Loucy (cell line): ENCODE results near the gene SHB.

Experiments
- H2AFZ ChIP-seq: fragments of 200-600 bp; sonication (generic); 2 replicates; pipeline ENCODE4 v1.6.0; 2016; ENCODE audit warnings: antibody characterized with exemption, mild to moderate bottlenecking, low read length, moderate library complexity
- H3F3A ChIP-seq: fragments of 200-600 bp; 2 replicates; pipeline ENCODE4 v1.6.0; 2016; ENCODE audit warnings: antibody characterized with exemption, low read depth, mild to moderate bottlenecking
- H3K27me3 ChIP-seq: fragments of 200-600 bp; sonication (generic); 2 replicates; pipeline ENCODE4 v1.6.1; 2014; ENCODE audit warnings: low read length, mild to moderate bottlenecking; ENCODE audit not compliant: insufficient read depth, poor library complexity, severe bottlenecking
- H3K36me3 ChIP-seq: fragments of 200-600 bp; sonication (generic); 2 replicates; pipeline ENCODE4 v1.6.1; 2016; ENCODE audit warnings: low read length; ENCODE audit not compliant: insufficient read depth
- H3K4me1 ChIP-seq: fragments of 200-600 bp; sonication (generic); 2 replicates; pipeline ENCODE4 v1.5.1; 2014; ENCODE audit warnings: low read length, mild to moderate bottlenecking; ENCODE audit not compliant: insufficient read depth, poor library complexity, severe bottlenecking
- H3K4me2 ChIP-seq: fragments of 200-600 bp; sonication (generic); 2 replicates; pipeline ENCODE4 v1.6.0; 2014; ENCODE audit warnings: antibody characterized with exemption, low read length, low read depth, mild to moderate bottlenecking; ENCODE audit not compliant: poor library complexity, severe bottlenecking
- H3K4me3 ChIP-seq: fragments of 200-600 bp; sonication (generic); 2 replicates; pipeline ENCODE4 v1.5.1; 2014; ENCODE audit warnings: low read length, mild to moderate bottlenecking, mixed read lengths; ENCODE audit not compliant: poor library complexity, severe bottlenecking
- H3K79me2 ChIP-seq: fragments of 200-600 bp; sonication (generic); 2 replicates; pipeline ENCODE4 v1.6.1; 2014; ENCODE audit warnings: low read length; ENCODE audit not compliant: insufficient read depth
- H3K9ac ChIP-seq: fragments of 200-600 bp; sonication (generic); 2 replicates; pipeline ENCODE4 v1.6.0; 2014; ENCODE audit warnings: mild to moderate bottlenecking, low read depth, low read length, moderate library complexity; ENCODE audit not compliant: poor library complexity, severe bottlenecking
- H3K9me2 ChIP-seq: fragments of 200-600 bp; sonication (generic); replicated peaks from 2 replicates; pipeline ENCODE4 v1.6.1; 2016; ENCODE audit warnings: low read depth, low read length, mixed read lengths
- H3K9me3 ChIP-seq: fragments of 200-600 bp; sonication (generic); 2 replicates; pipeline ENCODE4 v1.6.1; 2014; ENCODE audit warnings: mild to moderate bottlenecking, antibody characterized with exemption, low read length, low read depth; ENCODE audit not compliant: insufficient read depth
- H4K20me1 ChIP-seq: fragments of 200-600 bp; sonication (generic); 2 replicates; pipeline ENCODE4 v1.6.0; 2014; ENCODE audit warnings: antibody characterized with exemption, low read length, mild to moderate bottlenecking; ENCODE audit not compliant: insufficient read depth, poor library complexity, severe bottlenecking
- CTCF ChIP-seq: fragments of 200-600 bp; sonication (generic); conservative IDR thresholded peaks from 2 replicates; pipeline ENCODE4 v1.5.1; 2014; ENCODE audit warnings: mild to moderate bottlenecking, antibody characterized with exemption, low read length
- EZH2phosphoT487 ChIP-seq: fragments of 200-600 bp; IDR thresholded peaks from 2 replicates; pipeline ENCODE4 v1.6.1; 2018; ENCODE audit warnings: antibody characterized with exemption, mild to moderate bottlenecking, moderate library complexity, borderline replicate concordance

SHB gene

GRCh38 chr9:37870799-37871176 is 198.2 kb downstream of the SHB start:
- H3K4me1 ChIP-seq: no peaks in the 10 kb centered on the region
- no peak for TF ChIP-seq CTCF
- TF ChIP-seq EZH2phosphoT487: no peak
- H3K4me3 ChIP-seq: no peak overlapping the region
- H2AFZ ChIP-seq: no peak overlapping the region
- H3F3A ChIP-seq: no peaks in the 10 kb centered on the region
- H3K79me2 ChIP-seq: no peaks in the 10 kb centered on the region
- no peak overlapping the region for H3K9ac ChIP-seq
- H4K20me1 ChIP-seq: no peaks in the 10 kb centered on the region
- H3K4me2 ChIP-seq: no peak overlapping the region
- H3K36me3 ChIP-seq: no peaks in the 10 kb centered on the region
- H3K9me3 ChIP-seq: no peaks in the 10 kb centered on the region
- H3K27me3 ChIP-seq: no peaks in the 10 kb centered on the region
- no peaks in the 10 kb centered on the region for H3K9me2 ChIP-seq

GRCh38 chr9:37870081-37870798 is 198.8 kb downstream of the SHB start:
- H3K36me3 ChIP-seq: no peaks in the 10 kb centered on the region
- no peak overlapping the region for H3K4me3 ChIP-seq
- no peak overlapping the region for H2AFZ ChIP-seq
- no peaks in the 10 kb centered on the region for H3K4me1 ChIP-seq
- no peaks in the 10 kb centered on the region for H3F3A ChIP-seq
- no peaks in the 10 kb centered on the region for H3K79me2 ChIP-seq
- H3K4me2 ChIP-seq: no peak overlapping the region
- no peaks in the 10 kb centered on the region for H3K9me2 ChIP-seq
- H3K27me3 ChIP-seq: no peaks in the 10 kb centered on the region
- H4K20me1 ChIP-seq: no peaks in the 10 kb centered on the region
- TF ChIP-seq EZH2phosphoT487 (no peak), CTCF (no peak)
- H3K9me3 ChIP-seq: no peaks in the 10 kb centered on the region
- H3K9ac ChIP-seq: no peak overlapping the region
